GM13976 (cell line): ENCODE data around the gene HOXD12.

Experiments
- DNase-seq: peaks from one replicate; pipeline ENCODE4 v3.0.0; 2012; ENCODE audit warnings: low spot score
- in situ Hi-C: fragments of 300-500 bp; cut with MboI; formaldehyde crosslinking; loops from one replicate; pipeline ENCODE4 v1.12.0; 2022; ENCODE audit warnings: low sequenced_read_pairs, mixed read lengths, inconsistent platforms; ENCODE audit not compliant: unreplicated experiment
- TF ChIP-seq, protein P1 (sequence below): IDR thresholded peaks from 2 replicates; pipeline ENCODE4 v1.5.1; 2012; ENCODE audit warnings: borderline replicate concordance, mild to moderate bottlenecking; ENCODE audit not compliant: insufficient read depth; ENCODE audit errors: extremely low read depth, missing control alignments, control extremely low read depth

The HOXD12 gene

DNA sequence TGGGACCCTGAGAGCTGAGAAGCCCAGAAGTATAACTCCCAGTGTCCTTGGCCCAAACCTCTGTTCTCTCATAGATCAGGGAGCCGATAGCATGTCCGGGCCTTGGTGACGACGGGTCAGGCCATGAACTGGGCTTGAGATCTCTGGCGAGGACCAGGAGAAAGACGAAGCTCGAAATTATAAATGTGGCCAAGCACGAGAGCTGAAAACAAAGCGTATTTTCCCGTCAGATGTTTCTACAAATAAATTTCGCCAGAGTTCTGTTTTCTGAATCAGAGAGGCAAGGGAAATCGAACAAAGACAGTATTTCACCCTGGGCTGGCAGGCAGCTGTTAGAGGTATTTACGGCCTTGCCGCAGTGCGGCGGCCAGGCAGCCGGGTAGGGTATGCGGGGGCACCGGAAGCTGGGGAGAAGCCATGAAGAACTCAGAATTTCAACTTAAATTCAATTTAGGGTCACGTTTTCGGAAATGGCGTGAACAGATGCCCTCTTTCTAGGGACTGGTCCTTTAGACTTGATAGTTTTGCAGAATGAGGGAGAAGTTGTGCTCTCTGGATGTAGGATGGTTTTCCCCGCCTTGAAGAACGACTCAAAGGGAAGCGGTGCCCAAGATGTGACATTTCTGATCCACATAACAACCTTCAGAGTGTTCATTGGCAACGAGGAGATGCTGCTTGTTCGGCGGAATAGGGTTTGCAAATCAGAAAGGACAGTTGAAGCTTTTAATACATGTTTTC, 39.5 kb downstream of the HOXD12 start:
- no peak for DNase-seq
- TF ChIP-seq, protein P1, sequence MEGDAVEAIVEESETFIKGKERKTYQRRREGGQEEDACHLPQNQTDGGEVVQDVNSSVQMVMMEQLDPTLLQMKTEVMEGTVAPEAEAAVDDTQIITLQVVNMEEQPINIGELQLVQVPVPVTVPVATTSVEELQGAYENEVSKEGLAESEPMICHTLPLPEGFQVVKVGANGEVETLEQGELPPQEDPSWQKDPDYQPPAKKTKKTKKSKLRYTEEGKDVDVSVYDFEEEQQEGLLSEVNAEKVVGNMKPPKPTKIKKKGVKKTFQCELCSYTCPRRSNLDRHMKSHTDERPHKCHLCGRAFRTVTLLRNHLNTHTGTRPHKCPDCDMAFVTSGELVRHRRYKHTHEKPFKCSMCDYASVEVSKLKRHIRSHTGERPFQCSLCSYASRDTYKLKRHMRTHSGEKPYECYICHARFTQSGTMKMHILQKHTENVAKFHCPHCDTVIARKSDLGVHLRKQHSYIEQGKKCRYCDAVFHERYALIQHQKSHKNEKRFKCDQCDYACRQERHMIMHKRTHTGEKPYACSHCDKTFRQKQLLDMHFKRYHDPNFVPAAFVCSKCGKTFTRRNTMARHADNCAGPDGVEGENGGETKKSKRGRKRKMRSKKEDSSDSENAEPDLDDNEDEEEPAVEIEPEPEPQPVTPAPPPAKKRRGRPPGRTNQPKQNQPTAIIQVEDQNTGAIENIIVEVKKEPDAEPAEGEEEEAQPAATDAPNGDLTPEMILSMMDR = no peak
- in situ Hi-C loops = loop anchor here (25.0 kb wide), 1 partner anchor 673 kb away; no protein-coding TSS in a partner anchor

DNA sequence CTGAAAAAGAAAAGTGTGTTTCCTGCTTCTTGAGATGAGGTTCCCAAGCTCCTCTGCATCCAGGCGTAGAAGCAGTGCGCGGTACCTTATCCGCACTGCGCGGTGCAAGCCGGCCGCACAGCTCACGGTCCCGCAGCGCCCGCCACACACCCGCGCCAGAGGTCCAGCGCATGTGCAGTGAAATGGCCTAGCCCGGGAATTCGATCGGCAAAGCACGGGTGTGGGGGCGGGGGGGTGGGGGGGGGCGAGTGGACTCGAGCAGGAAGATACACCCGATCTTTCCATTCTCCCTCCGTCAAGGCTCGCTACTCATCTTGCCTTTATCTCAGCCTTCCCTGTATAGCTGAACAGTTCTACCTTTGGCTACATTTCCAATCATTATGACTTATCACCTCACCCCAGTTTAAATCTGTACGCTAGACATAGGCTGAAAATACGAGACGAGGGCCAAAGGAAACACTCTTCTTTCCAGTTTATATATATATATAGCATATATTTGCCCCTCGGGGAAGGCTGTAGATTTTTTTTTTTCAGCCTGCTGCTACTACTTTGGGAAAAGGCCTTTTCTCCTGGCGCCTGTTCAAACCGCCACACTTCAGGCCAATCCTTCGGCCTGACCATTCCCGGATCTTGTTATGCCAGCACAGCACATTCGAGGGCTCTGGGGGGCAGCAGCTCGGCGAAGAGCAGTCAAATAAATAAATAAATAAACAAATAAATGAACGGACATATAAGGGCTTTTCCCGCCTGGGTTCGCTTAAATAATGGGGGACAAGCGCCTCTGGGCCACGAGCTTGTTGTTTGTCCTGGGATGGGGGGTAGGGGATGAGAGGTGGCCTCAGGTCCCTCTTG, 40.3 kb downstream of the HOXD12 start:
- no peak for DNase-seq
- in situ Hi-C loops = loop anchor here (10.0 to 25.0 kb wide), 4 partner anchors 315 to 672 kb away; no protein-coding TSS in a partner anchor
- TF ChIP-seq, protein P1 = no peak

GRCh38 chr2:176140513-176141317, 41.1 kb downstream of the HOXD12 start:
- in situ Hi-C loops = loop anchor here (10.0 to 25.0 kb wide), 4 partner anchors 314 to 672 kb away; no protein-coding TSS in a partner anchor
- DNase-seq = peak; percentile 94
- TF ChIP-seq, protein P1 = peak; percentile 95

GRCh38 chr2:176142281-176142680, 42.7 kb downstream of the HOXD12 start:
- DNase-seq = no peak
- TF ChIP-seq, protein P1 = no peak
- in situ Hi-C loops = loop anchor here (10.0 to 25.0 kb wide), 4 partner anchors 313 to 670 kb away; no protein-coding TSS in a partner anchor

GRCh38 chr2:176145085-176145969, 45.7 kb downstream of the HOXD12 start:
- no peak for DNase-seq
- in situ Hi-C loops = loop anchor here (10.0 to 25.0 kb wide), 4 partner anchors 309 to 667 kb away; no protein-coding TSS in a partner anchor
- TF ChIP-seq, protein P1 = no peak

GRCh38 chr2:176146101-176146500, 46.5 kb downstream of the HOXD12 start:
- TF ChIP-seq, protein P1 = no peak
- in situ Hi-C loops = loop anchor here (10.0 to 25.0 kb wide), 4 partner anchors 309 to 666 kb away; no protein-coding TSS in a partner anchor
- no peak for DNase-seq
